HG03095 (cell line): ENCODE measurements around the gene LRRC38.
"Not testable (repeated sequence)": the region's sequence is repeated elsewhere in the genome, so short reads cannot be mapped to it uniquely, and the experiment has no call there.

ENCODE experiments used
- ATAC-seq: cut with Tn5 transposase; IDR thresholded peaks from one replicate; pipeline ENCODE4 v1.9.1; 2021; ENCODE audit warnings: moderate library complexity; ENCODE audit not compliant: unreplicated experiment

Gene LRRC38, protein sequence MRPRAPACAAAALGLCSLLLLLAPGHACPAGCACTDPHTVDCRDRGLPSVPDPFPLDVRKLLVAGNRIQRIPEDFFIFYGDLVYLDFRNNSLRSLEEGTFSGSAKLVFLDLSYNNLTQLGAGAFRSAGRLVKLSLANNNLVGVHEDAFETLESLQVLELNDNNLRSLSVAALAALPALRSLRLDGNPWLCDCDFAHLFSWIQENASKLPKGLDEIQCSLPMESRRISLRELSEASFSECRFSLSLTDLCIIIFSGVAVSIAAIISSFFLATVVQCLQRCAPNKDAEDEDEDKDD

GRCh38 chr1:13513895-13514546 is at the start of gene LRRC38:
Gene LRRC38 (minus strand): TSS chr1:13514003. CDS start chr1:13513593, 410 bp downstream.
- ATAC-seq, result no peak

DNA sequence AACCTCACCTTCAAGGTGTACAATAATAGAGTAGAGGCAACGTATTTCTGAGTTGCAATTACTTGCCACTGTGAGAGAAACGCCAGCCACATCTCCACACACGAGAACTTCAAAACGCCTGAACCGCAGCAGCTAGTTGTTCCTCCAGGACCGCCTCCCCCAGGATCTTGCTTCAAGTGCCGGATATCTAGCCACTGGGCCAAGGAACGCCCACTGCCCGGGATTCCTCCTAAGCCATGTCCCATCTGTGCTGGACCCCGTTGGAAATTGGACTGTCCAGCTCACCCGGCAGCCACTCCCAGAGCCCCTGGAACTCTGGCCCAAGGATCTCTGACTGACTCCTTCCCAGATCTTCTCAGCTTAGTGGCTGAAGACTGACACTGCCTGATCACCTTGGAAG is 49.2 kb upstream of the LRRC38 start:
- ATAC-seq, result not testable (repeated sequence)

DNA sequence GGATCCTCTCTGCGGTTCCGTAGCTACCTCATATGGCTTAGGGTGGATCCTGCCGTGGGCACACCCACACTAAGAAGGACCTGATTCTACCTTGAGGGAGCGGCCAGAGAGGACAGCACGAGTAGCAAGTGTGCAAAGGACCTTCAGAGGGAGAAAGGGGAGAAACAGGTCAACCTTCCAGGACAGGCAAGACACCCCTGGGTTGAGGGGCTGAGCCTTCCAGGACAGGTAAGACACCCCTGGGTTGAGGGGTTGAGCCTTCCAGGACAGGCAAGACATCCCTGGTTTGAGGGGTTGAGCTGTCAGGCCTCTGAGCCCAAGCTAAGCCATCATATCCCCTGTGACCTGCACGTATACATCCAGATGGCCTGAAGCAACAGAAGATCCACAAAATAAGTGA is 46.7 kb upstream of the LRRC38 start:
- ATAC-seq, result no peak

DNA sequence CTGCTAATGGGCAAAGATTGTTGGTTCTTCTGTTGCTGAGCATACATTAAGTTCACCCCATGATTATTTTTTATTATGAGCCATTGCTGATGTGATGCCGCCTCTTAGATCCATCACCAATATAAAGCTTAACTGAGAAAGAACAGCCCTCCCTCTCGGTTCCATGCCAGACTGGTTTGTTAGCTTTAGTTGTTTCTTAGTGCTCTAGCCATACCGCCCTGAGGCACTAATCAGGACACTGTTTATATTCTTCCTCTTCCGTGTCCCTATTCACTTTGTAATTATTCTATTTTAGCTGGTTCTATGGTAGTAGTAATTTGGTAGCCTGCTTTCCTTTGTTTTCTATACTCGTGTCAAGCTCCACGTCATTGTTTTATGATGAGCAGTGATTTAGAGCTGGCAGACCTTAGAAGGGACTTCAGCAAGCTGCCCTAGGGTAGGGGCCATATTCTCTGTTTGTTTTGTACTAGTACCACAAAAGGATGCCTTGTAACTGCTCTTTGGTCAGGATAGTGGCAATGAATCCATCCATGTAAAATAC is 42.5 kb upstream of the LRRC38 start:
- ATAC-seq, result no peak

DNA sequence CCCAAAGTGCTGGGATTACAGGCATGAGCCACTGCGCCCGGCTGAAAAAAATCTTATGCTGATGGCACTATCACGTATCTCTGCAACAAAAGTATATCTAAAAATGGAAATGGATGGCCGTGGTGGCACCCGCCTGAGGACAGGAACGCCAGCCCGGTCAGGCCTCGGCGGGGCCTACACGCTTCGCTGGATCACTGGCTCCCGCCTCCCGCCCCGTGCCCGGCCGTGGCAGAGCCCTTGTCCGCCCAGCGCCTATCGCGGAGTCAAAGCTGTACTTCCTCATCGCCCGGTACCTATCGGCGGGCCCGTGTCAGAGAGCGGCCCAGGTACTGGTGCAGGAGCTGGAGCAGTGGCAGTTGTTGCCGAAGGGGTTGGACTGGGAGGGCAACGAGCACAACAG is 41.0 kb upstream of the LRRC38 start:
- no peak for ATAC-seq

- ATAC-seq, result no peak
Observed at GRCh38 chr1:13550663-13551062, 36.9 kb upstream of the LRRC38 start.

DNA sequence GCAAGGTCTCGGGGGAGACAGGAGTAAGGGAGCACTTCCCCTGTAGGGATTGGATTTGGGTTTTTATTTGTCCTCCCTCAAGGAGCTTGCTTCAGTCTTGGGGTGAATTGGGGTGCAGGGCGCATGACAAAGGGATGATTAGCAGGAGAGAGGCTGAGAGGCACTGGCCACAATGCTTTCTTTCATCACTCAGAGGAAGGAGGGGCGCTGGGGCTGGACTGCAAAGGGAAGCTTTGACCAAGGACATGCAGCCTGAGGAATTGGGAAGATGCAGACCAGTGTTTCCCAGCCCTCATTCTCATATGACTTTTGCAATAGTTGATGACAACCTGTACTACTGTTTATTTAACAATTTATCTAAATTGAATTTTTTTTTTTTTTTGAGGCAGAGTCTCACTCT is 35.7 kb upstream of the LRRC38 start:
- ATAC-seq, result no peak

DNA sequence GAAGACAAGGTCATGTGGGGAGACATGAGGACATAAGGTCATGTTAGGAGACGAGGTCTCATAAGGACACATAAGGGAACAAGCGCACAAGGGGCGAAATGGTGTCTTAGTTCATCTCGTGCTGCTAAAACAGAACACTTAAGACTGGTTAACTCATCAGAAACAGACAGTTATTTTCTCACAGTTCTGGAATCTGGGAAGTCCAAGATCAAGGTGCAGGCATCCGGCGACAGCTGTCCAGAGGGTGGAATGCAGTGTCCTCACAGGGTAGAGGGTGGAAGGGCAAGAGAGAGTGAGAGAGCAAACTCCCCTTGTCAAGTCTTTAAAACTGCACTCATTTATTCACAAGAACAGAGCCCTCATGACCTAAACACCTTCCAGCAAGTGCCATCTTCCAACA is 35.2 kb upstream of the LRRC38 start:
- ATAC-seq, result no peak

GRCh38 chr1:13548281-13548680 is 34.5 kb upstream of the LRRC38 start:
- no peak for ATAC-seq

DNA sequence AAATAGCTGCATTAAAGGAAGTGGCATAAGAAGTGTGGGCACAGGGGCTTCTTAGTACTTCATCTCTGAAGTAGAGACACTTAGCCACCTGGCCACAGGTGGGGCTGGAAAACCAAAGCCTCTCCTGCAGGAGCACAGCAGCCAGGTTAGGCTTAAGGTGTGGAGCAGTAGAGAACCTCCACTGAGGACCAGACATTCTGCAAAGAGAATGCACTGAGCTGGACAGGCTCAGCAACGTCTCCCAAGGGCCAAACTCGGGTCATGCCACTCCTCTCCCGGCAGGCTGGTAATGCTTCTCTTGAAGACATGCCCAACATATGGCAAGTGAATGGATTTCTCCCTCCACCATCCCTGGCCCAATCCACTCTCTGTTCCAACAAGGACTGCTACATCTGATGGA is 33.0 kb upstream of the LRRC38 start:
- no peak for ATAC-seq

GRCh38 chr1:13544221-13544556 is 30.4 kb upstream of the LRRC38 start:
- ATAC-seq, result no peak

- ATAC-seq, result no peak
Observed at GRCh38 chr1:13543451-13544220, 29.8 kb upstream of the LRRC38 start.

DNA sequence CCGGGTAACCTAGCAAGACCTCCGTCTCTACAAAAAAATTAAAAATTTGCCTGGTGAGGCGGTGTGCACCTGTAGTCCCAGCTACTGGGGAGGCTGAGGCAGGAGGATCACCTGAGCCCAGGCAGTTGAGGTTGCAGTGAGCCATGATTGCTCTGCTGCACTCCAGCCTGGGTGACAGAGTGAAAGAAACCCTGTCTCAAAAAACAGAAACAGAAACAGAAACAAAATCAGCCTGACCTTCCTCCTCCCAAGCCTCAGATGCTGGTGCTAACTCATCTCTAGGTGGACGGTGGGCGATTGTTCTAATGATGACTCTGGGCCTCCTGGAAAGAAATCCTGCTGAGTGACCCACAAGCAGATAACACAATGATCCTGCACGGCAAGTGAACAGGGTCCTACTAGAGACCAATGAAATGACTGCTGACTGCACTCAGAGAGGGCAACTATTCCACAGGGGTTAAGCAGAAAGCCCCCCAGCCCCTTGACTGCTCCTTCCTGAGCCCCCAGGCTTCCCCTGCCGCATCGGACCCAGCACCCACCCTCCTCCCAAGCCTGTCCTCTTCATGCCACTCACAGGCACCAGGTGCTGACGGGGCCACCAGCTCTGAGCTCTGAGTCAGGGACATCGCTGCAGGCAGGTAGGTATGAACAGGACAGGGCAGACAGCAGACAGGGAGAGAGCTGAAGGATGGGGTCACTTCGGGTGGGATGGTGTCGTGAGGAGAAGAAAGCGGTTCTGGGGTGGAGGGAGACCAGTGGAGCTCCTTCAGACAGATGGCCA is 27.8 kb upstream of the LRRC38 start:
- ATAC-seq, result no peak

GRCh38 chr1:13540866-13541265 is 27.1 kb upstream of the LRRC38 start:
- no peak for ATAC-seq

GRCh38 chr1:13539683-13540082 is 25.9 kb upstream of the LRRC38 start:
- no peak for ATAC-seq

- ATAC-seq, result no peak
Observed at GRCh38 chr1:13538832-13539231, 25.0 kb upstream of the LRRC38 start.

DNA sequence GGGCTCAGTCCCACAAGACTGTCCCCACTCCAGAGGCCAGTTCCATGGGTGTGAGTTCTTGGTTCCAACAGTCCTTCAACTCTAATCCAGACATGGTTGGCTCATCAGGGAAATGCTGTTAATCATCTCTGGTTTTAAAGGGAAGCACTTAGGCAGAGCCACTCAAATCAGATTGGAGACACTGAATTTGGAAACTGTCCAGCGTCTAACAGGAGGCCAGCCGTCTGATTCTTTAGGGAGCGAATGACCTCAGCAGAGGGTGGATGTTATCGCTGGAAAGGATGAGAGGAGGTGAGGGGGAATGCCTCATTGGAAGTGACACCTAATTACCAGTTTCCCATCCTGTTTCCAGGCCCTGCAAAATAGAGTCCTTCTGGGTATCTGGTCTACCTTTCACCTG is 22.8 kb upstream of the LRRC38 start:
- ATAC-seq, result no peak

DNA sequence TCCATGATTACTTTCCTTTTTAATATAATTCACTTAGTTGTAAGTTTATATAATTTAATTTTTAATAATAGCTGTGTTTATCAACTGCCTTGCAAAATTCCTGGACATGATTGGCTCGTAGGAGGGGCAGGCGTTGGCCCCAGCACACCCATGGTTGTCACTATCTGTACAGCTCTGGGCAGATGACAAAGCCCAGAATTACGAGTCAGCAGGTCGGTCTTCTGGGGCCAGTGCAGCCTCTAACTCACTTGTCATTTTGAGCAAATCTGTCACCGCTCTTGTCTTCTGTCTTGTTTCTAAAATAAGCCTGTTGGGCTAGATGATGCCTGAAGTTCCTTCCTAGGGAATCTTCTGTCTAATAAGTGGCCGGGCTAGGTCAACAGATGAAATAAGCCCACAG is 21.4 kb upstream of the LRRC38 start:
- no peak for ATAC-seq

DNA sequence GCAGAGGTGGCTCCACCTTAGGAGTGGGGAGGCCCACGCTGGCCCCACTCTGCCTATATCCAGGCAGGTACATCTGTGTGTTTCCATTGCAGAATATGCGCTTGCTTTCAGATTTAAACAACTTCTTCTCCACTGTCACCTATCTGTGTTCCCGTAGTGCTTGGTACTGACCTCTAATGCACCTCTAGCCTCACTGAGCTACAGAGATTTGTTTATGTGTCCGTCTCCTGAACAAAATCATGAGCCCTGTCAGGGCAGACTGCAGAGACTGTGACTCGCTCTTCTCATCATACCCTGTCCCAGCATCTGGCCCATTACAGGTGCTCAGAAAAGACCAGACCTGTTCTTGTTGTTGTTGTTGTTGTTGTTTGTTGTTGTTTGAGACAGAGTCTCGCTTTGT is 14.5 kb upstream of the LRRC38 start:
- ATAC-seq, result no peak

- ATAC-seq, result no peak
Observed at GRCh38 chr1:13523780-13524477, 10.1 kb upstream of the LRRC38 start.

- no peak for ATAC-seq
Observed at GRCh38 chr1:13520985-13521384, 7.2 kb upstream of the LRRC38 start.
